Activated CD8-positive, alpha-beta memory T cell treated with anti-CD3 and anti-CD28 coated beads, Interleukin-2, amount 50 U/mL, for 1 hour (primary cell): Measurements from ENCODE around the gene IL1R1.

Source experiments
- DNase-seq: peaks from one replicate; pipeline ENCODE4 v3.0.0-alpha.2; 2020; ENCODE audit errors: extremely low read depth

The IL1R1 gene

GRCh38 chr2:102139851-102140250 is 2.7 kb upstream of the IL1R1 start:
- DNase-seq, result no peak

GRCh38 chr2:102140377-102140776 is 2.2 kb upstream of the IL1R1 start:
- DNase-seq, result no peak

- DNase-seq, result no peak
Measured at GRCh38 chr2:102141011-102141943, 1.3 kb upstream of the IL1R1 start.

- no peak for DNase-seq
Measured at GRCh38 chr2:102142829-102143449, 393 bp downstream of the IL1R1 start.

- DNase-seq, result no peak
Measured at GRCh38 chr2:102143450-102143985, 972 bp downstream of the IL1R1 start.

- no peak for DNase-seq
Measured at GRCh38 chr2:102144128-102144527, 1.6 kb downstream of the IL1R1 start.

- DNase-seq, result no peak
Measured at GRCh38 chr2:102145107-102145506, 2.6 kb downstream of the IL1R1 start.

- no peak for DNase-seq
Measured at GRCh38 chr2:102145934-102146333, 3.4 kb downstream of the IL1R1 start.

GRCh38 chr2:102147935-102148334 is 5.4 kb downstream of the IL1R1 start:
- DNase-seq, result no peak

- no peak for DNase-seq
Measured at GRCh38 chr2:102149243-102149642, 6.7 kb downstream of the IL1R1 start.

- no peak for DNase-seq
Measured at GRCh38 chr2:102149644-102150455, 7.3 kb downstream of the IL1R1 start.

GRCh38 chr2:102154364-102154763 is 11.8 kb downstream of the IL1R1 start:
- DNase-seq, result no peak

- DNase-seq, result no peak
Measured at GRCh38 chr2:102154946-102155702, 12.6 kb downstream of the IL1R1 start.

- DNase-seq, result no peak
Measured at GRCh38 chr2:102155703-102156515, 13.4 kb downstream of the IL1R1 start.

GRCh38 chr2:102158011-102158755 is 15.6 kb downstream of the IL1R1 start:
- DNase-seq, result no peak

GRCh38 chr2:102159295-102159694 is 16.7 kb downstream of the IL1R1 start:
- DNase-seq, result no peak

- DNase-seq, result no peak
Measured at GRCh38 chr2:102166189-102166845, 23.8 kb downstream of the IL1R1 start.

GRCh38 chr2:102168026-102168771 is 25.7 kb downstream of the IL1R1 start:
- DNase-seq, result no peak
